ENCODE measurements around the gene FAM83G. TPM values are rescaled to one million over a fixed set of nuclear protein-coding genes. Genes with fewer than 3 reads are reported as not detected.
"Not testable (repeated sequence)": the region's sequence is repeated elsewhere in the genome, so short reads cannot be mapped to it uniquely, and the experiment has no call there.

The FAM83G gene
- total RNA-seq, 1 donor from 2014 or later: 1.8 TPM

DNA sequence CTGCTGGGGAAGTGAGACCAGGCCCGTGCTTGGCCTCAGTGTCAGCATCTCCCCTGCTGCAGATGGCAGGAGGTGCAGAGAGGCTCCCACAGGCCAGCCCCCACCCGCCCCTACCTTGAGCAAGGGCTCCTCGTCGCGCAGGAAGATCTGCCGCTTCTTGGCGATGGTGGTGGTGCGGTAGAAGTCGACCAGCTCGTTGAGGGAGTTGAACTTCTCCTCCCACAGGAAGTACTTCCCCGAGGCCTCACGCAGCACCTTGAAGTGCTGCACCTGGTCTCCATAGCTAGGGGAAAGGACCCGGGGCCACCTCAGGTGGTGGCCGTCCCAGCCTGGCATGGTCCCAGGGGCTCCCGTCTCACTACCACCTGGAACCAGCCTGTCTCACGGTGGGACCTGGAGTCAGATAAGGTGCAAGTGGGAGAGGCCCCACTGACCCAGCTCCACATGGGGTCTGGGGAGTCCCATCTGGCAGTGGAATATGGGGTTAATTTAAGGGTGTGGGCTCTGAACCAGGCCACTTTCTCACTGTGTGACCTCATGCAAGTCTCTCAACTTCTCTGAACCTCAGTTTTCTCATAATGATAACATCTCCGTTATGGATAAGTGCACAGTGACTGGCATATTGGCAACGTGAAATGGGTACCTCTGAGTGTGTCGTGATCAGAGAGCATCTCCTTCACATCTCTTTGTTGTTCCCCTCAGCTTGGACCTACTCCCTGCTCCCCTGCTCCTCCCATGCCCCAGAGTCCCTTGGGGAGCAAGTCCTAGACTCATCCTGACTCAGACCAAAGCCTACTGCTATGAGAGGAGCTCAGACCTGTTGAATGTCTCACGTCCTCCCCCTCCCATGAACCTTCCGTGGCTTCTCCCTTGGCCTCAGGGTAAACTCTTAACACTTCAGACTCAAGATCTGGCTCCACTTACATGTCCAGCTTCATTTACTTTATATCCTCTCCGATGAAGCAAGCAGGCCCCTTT, 19.8 kb upstream of the FAM83G start:
- DNase-seq (ENCODE audit: low spot score) (no peak), ATAC-seq (no peak)
- intact Hi-C loops (cut with DNase I): no loop called here

DNA sequence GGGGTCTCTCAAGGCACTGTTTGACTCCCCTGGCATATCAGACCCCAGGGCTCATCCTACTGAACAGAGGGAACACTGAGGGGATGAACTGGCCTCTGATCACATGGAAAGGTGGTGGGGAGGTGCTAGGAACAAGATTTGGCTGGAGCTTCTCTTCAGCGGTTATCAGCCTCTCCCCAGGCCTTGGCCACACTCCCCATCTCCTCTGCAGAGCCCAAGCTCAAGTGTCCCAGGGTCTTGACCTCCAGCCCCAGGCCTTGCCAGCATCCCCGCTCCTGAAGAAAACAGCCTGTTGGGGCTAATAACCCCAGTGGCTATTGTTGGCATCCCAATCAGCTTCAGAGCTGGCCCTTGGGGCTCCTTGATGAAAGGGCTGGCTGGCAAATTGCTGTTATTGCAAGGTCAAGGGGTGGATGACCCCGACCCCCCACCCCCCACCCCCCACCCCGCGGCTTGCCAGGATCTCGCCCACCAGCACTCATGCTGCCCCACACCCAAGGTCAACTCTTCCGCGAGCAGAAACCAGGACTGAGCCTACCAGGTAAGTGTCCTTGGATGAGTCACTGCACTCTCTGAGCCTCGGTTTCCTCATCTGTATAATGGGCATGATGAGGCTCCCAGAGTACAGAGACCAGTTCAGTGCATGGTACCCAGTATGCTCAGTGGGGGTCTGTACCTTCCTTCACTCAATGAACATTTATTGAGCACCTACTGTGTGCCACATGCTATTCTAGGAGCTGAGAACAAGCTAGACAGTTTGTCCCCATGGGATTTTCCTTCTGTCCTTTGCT, 18.8 kb upstream of the FAM83G start:
- ATAC-seq (no peak), DNase-seq (ENCODE audit: low spot score) (no peak)
- intact Hi-C loops (cut with DNase I): no loop called here

DNA sequence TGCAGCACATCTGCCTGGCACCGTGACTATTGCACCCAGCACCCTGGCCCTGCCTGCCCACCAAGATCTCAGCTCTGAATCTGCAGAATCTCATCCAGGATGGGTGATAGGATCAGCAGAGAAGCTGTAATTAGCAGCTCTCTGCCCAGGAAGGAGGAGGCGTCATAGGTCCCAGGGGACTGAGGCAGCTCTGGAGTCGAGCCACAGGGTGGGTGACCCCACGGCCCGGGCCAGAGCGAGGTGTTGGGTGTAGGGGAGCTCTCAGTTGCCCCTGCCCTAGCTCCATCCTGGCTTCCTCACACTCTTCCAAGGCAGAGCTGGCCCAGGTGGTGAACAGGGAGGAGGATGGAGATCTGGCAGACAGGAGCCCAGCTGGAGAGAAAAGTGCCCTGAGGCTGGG, 18.2 kb upstream of the FAM83G start:
- ATAC-seq (no peak), DNase-seq (ENCODE audit: low spot score) (no peak)
- intact Hi-C loops (cut with DNase I): no loop called here

DNA sequence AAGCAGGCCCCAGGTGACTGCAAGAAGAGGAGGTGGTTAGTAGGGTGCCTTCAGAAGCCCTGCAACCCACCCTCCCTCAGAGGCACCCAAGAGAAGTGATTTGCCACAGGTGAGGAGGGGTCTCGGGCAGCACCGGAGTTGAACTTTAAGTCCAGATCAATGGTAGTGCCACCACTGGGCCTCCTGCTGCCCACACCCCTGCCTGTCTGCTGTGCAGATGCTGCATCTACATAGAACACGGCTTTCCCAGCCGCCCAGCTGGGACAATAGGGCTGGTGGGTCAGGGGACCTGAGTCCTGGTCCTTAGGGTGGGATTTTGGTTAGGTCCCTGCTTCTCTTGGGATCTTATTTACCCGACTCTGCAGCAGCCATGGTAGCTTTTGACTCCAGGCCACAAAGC, 17.6 kb upstream of the FAM83G start:
- intact Hi-C loops (cut with DNase I): no loop called here
- DNase-seq (ENCODE audit: low spot score) (no peak), ATAC-seq (no peak)

DNA sequence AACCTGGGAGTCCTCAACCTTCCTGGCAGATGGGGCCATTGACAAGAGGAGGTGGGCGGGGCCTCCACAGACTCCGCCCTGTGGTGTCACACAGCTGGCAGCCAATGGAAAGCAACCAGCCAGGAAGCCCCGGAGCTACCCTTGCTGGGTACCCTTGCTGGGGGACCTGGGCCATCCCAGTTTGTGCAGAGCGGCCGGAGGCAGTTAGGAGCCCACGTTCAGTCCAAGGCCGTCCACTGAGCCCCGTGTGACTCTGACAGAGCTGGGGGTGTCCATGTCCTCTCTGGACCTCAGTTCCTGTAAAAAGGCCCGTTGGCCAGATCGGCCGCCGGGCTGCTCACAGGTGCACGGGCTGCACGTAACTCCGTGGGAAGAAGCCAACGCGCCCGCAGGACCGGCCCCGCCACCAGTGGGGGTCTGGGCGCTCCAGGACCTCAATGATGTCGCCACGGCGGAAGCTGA, 17.1 kb upstream of the FAM83G start:
- no peak for DNase-seq (ENCODE audit: low spot score)
- no peak for ATAC-seq
- intact Hi-C loops (cut with DNase I): no loop called here

DNA sequence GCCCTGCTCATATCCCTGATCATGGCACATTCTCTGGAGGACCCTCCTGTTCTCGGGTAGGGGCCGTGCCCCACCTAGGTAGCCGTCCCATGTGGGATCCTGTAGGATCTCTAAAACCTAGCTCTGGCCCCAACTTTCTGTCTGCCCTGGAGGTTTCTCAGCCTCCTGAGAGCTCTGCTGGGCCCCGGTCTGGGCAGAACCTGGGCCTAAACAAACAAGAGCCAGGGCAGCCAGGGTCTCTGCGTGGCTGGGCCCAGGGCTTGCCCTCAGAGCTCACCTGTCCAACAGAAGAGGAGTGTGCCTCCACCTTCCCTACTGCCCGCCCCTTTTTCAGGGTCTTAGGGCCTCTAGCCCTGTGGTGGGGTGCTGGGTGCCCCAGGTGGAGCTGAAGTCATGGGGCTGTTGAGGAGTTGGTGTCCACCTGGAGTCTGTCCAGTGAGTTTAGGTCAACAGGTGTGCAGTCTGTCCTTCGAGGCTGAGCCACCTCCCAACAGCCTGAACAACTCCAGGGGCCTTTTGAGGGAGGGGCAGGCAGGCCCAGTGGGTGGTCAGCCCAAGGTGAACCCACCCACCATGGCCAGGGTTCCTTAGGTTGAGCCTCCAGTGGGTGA, 16.6 kb upstream of the FAM83G start:
- intact Hi-C loops (cut with DNase I); ATAC-seq; DNase-seq (ENCODE audit: low spot score): not testable (repeated sequence)

DNA sequence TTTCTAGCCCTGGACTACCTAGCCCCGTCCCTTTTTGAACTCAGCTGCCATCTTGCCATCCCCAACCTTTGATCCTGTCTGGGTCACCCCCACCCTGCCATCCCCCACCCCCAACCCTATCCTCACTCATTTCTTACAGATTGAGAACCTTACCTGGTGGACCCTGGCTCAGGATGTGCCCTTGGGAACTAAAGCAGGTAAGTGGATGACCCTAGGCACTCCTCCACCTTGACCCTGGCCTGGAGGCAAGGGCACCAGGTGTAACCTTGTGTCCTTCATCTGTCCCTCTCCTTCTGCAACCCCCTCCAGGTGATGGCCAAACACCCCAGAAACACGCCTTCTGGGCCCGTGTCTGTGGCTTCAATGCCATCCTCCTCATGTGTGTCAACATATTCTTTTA, 15.5 kb upstream of the FAM83G start:
- intact Hi-C loops (cut with DNase I): no loop called here
- no peak for DNase-seq (ENCODE audit: low spot score)
- ATAC-seq: no peak

DNA sequence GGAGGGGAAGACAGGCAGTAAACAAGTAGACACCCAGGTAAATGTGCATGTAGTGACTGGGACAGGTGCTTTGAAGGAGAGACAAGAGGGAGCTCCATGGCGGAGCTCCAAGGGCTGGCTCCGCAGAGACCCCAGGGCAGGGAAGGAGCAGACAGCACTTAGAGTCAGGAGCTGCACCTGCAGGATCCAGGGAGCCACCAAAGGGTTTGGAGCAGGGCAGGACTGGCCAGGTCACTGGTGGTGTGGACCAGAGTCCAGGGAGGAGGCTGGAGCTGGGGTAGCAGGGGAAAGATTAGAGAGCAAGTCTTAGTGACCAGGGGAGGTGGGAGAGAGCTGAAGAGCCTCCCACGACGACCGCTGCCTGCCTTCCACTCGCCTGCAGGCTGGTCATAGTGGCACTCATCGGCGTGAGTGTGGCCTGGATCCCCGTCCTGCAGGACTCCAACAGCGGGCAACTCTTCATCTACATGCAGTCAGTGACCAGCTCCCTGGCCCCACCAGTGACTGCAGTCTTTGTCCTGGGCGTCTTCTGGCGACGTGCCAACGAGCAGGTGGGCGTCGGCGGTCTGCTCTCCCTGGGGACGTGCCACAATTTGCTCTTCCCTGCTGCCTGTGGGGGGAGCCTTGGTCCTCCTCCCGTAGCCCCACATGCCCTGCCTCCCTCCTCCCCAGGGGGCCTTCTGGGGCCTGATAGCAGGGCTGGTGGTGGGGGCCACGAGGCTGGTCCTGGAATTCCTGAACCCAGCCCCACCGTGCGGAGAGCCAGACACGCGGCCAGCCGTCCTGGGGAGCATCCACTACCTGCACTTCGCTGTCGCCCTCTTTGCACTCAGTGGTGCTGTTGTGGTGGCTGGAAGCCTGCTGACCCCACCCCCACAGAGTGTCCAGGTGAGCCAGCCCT, 14.7 kb upstream of the FAM83G start:
- no peak for ATAC-seq
- DNase-seq (ENCODE audit: low spot score): no peak
- intact Hi-C loops (cut with DNase I): no loop called here

DNA sequence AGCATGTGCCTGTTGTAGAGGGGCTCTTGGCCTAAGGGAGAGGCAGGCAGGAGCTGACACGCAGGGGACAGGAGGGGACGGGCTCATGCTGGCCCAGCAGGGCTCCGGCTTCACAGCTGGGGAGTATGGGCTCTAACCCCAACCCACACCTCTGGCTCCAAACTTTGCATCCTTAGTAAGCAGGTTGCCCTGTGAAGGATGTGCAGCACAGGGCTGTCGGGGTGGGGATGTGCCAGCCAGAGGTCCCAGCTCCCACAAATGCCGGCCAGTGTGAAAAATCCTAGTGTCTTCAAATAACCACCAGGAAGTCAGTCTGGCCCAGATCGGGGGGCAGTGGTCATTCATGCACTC, 14.0 kb upstream of the FAM83G start:
- intact Hi-C loops (cut with DNase I): no loop called here
- no peak for DNase-seq (ENCODE audit: low spot score)
- no peak for ATAC-seq

DNA sequence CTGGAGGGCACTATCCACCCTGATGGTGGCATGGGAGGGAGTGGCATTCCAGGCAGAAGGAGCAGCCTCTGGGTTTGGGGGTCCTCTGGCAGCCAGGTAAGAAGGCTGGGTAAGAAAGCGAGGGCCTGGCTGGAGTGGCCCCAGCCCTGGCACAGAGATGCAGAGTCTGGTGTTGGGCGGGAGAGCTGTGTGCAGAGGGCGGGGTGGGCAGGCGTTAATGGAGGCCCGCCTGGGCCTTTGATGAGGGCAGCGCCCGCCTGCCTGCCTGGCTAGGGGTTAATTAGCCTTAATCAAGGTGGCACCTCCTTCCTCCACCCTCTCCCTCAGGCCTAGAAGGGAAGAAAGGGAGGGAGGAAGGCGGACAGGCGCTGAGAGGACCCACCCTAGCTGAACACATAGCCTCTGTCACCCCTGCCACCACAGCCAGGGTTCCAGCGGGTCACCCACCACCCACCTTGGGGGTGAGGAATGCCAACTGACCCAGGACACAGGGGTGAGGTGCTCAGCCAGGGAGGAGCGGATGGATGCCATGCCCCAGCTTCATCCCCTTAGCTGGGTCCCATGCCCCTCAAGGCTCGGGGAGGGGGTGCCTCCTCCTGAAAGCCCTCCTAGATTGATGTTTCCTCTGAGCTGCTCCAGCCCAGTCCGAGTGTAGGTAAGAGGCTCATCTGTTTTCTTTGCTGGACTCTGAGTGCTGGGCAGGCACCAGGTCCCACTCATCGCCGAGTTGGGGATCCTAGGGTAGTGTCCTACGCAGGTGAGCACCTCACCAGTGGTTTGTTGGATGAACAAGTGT, 13.4 kb upstream of the FAM83G start:
- ATAC-seq (no peak), DNase-seq (ENCODE audit: low spot score) (no peak)

DNA sequence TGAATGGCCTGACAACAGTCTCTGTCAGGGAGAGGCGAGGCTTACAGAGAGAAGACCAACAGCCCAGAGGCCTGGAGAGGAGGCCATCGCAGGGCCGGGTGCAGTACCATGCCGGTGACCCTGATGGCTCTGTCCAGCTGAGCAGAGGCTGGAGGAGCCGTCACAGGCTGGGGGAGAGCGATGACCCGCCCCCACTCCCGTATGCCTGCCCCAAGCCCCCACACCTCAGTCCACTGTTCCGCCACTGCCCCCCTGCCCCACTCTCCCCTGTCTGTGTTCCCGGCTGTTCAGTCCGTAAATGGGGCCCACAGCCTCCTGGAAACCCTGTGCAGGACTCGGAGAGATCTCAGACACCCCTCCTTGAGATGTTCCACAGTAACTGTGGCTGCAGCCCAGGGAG, 12.8 kb upstream of the FAM83G start:
- intact Hi-C loops (cut with DNase I): no loop called here
- no peak for ATAC-seq
- no peak for DNase-seq (ENCODE audit: low spot score)

More for the DNA sequence above, 13.4 kb upstream of the FAM83G start:
- intact Hi-C loops (cut with DNase I): no loop called here

DNA sequence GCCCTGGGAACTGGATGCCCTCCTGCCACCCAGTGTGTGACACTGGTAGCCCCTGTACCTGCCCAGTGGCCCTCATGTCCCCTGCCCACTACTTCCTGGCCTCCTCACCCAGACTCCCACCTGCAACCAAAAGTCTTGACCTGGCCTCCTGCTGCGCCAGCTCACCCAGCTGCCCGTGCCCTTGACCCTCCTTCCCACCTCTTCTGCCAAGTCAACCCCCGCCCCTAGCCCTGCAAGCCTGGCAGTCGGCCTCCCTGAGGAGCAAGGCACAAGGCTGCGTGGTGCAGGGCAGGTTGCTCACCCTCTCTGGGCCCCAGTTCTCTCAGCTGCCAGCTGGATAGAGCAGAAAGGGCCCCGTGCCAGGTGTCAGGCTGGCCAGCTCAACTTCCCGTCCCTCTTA, 12.3 kb upstream of the FAM83G start:
- DNase-seq (ENCODE audit: low spot score) (no peak), ATAC-seq (no peak)
- intact Hi-C loops (cut with DNase I): no loop called here

DNA sequence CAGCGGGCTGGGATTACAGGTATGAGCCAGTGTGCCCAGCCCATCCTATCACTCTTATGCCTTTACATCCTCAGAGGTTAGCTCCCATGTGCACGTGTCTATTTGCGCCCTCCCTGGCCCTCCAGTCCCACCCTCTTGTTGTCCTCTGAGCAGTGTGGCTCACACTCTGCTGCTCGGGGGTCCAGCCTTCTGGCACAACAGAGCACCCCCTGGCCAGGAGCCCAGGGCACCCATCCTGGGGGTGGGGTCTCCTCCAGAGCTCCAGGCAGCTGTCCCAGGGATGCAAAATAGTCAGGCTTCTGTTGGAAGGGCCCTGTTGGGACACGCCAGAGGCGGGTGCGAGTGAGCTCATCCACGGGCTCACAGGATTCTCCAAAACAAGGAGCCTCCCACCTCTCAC, 11.7 kb upstream of the FAM83G start:
- DNase-seq (ENCODE audit: low spot score) (no peak), ATAC-seq (no peak)
- intact Hi-C loops (cut with DNase I): no loop called here

DNA sequence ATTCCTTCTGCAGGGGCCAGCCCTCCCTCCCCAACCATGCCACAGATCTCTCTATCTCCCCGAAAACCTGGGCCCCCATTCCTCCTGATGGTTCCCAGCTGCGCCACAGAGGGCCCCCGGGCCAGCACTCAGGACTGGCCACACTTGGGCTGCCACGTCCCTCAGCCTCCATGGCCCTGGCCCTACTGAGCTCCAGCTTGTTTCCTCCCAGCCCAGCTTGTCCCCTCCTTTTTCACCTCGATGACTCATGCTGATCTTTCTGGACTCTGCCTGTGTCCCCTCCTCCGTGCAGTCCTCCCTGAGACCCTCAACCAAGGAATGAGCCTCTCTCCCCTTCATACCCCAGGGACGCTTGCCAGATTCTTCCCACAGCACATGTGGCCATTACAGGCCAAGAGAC, 10.9 kb upstream of the FAM83G start:
- no peak for DNase-seq (ENCODE audit: low spot score)

DNA sequence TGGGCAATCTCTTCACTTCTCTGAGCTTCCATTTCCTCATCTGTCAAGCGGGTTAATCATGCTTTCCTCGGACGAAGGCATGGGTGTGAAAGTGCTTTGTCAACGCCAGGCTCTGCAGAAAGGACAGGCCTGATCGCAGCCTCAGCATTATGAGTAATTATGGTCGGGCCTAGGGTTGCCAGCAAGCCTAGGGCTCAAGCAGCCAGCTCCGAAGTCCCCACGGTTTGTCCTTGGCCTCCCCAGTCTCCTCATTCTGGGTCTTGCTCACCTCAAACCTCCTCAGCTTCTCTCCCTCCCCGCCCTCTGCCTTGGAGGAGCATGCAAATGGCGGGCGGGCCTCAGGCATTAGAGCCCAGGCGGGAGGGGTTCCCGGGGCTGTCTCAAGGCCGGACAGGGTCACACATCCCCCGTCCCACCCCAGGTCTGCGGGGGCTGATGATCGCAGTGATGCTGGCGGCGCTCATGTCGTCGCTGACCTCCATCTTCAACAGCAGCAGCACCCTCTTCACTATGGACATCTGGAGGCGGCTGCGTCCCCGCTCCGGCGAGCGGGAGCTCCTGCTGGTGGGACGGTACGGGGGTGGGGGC, 10.2 kb upstream of the FAM83G start:
- ATAC-seq: no peak
- no peak for DNase-seq (ENCODE audit: low spot score)
- intact Hi-C loops (cut with DNase I): no loop called here

More for the DNA sequence above, 10.9 kb upstream of the FAM83G start:
- ATAC-seq: no peak
- intact Hi-C loops (cut with DNase I): no loop called here

DNA sequence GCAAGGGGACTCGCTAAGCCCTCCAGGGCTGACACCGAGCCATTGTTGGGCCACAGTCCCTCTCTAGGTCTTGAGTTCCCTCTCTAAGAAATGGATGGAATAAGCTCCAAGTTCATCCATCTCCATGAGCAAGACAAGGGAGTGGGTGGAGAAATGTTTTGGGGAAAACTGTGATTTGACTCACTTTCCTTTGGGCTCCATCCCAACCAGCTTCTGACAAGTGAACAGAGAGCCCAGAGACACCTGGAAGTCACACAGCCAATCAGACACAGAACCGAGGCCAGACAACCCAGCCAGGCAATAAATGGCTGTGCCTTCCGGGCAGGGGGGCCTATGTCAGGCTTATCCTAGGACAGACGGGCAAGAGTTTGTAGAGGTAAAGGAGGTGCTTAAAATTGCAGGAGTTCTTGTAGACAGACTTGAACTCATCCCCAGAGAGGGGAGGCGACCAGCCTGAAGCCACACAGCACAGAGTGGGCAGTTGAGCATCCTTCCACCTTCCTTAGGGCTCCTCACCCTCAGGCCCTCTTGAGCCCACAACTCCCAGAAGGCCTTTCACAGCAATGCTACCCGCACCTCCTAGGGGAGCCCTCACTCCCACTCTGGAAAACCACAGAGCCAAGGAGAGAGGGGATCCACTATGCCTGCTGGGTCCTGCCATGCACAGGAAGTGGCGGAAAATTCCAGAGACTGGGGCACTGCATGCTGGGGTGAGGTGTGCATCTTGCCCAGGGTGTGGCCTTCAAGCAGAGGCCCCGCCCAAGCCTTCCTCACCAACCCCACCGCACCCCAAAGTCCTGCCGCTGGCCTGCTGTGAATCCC, 9.5 kb upstream of the FAM83G start:
- intact Hi-C loops (cut with DNase I): no loop called here
- ATAC-seq (no peak), DNase-seq (ENCODE audit: low spot score) (no peak)

DNA sequence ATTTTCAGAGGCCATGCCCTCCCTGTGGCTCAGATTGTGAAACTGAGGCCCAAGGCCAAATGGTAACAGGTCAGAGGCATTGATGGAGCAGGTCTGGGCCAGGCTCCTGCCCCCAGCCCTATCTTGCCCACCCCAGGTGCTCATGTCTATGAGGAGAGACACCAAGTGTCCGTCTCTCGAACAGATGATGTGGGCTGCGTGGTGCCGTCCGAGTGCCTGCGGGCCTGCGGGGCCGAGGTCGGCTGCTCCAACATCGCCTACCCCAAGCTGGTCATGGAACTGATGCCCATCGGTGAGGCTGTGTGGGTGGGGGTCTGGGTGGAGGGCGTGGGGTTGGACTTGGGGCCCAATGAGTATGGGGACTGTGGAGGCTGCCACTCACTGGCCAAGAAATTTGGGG, 8.7 kb upstream of the FAM83G start:
- ATAC-seq: no peak
- DNase-seq (ENCODE audit: low spot score): no peak
- intact Hi-C loops (cut with DNase I): no loop called here

All from sciatic nerve (tissue), 2 donors.